ENCODE data around the gene PRELP.

Gene PRELP

DNA sequence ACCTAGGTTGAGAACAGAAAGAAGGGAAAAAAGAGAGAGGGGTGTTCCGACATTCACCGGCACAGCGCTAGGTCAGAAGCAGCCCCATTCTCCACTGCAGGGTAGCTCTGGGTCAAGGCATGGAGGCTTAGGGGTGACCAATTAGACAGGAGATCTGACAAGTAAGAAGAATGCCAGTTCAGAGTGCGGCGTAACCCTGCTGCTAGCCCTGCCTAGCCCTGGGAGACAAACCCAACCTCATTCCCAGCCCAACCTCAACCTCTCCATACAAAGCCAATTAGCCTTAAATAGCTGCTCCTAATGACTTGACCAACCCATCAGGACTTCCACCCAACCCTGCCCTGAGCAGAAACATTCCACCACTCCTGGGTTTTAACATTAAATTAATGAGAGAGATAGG lies 3.4 kb downstream of the PRELP start:
- DNase-seq = no peak

DNA sequence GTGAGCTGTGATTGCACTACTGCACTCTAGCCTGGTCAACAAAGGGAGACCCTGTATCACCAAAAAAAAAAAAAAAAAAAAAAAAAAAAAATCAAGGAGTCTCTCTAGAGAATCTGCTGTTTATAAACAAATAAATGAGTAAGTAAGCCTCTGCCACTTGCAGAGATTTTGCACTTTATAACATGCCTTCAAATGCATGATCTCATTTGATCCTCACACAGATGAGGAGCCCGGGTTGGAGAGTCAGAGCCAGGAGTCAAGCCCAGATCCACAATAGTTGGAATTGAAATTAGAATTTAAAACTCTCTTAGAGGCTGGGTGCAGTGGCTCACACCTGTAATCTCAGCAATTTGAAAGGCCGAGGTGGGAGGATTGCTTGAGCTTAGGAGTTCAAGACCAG lies 4.0 kb downstream of the PRELP start:
- no peak for DNase-seq

DNA sequence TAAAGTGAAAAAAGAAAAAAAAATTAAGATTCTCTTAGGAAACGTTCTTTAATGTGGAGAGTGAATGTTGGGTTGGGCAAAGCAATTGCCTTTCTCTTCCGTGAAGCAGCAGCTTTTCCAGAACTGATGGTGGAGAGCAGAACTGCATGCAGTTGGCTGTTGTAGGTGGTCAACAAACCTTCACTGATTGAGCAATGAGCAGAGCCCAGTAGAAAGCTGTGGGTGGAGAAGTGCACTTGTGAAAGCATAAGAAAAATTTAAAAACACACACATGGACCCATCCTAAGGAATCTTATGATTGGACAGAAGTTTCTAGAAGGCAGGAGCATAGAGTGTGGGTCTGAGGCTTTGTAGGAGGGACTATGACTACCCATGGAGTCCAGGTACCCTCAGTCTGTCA lies 4.5 kb downstream of the PRELP start:
- no peak for DNase-seq

DNA sequence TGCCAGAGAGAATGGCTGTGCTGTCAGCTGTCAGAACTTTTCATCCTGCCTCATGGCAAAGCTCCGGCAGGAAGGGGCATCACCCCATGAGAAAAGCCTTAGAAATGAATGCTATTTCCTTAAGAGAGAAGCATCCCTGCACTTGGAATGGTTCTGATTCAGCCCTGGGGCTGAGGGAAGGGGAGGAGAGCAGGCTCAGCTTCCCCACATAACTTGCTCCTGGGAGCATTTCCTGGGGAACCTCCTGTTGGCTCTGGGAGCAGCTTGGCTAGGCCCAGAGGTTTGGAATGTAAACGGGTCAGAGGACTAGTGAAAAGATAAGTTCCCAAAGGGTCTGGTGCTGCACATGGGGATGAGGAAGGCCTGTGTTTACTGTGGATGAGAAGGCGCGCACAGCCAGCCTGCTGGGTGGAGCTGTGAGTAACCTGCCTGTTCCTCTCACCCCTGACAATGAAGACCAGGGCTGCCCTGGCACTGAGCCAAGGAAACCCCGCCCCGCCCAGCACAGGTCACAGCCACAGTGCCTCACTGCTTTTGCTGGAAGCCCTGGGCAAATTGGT lies 5.0 kb downstream of the PRELP start:
- DNase-seq = no peak

DNA sequence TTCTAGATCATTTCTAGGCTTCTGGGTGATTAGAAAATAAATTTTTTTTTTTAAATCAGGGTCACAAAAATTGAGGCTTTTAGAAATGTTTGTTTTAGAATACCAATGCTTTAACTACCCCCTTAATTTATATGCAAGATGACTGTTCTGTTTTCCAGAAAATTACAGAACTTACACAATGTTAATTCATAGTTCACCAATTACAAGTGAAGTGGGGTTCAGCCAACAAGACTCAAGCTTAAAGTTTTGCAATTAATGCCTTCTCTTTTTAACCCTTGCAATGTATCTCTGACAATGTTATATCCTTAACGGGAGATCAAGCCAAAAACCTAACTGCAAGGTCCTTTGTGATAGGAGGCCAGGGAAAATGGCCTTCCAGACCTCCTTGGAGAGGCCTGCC lies 5.6 kb downstream of the PRELP start:
- DNase-seq = no peak

DNA sequence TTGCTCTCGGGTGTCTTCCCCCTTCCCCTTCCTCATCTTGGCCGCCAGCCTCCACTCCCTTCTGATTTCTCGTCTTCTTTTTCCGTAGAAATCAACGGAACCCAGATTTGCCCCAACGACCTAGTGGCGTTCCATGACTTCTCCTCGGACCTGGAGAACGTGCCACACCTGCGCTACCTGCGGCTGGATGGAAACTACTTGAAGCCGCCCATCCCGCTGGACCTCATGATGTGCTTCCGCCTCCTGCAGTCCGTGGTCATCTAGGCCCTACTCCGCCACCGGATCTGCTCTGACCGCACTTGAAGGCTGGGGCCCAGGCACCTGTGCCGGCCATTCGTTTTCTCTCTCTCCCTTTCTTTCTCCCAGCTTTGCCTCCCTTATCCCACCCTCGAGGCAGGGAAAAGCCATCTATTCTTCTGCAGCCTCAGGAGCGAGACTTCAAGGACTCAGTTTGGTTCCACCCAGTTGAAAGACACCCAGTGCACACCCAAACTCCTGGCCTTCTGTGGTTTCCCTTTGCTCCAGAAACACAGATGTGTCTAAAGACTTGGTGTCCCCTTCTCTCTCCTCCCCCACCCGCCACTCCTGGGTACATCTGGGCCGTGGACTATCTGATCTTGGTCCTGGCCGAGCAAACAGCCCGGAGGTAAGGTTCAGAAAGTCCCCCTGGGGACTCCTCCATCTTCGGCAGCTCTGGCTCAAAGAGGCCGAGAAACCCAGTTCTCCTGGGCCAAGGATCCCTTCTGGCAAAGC lies 11.2 kb downstream of the PRELP start:
- no peak for DNase-seq

DNA sequence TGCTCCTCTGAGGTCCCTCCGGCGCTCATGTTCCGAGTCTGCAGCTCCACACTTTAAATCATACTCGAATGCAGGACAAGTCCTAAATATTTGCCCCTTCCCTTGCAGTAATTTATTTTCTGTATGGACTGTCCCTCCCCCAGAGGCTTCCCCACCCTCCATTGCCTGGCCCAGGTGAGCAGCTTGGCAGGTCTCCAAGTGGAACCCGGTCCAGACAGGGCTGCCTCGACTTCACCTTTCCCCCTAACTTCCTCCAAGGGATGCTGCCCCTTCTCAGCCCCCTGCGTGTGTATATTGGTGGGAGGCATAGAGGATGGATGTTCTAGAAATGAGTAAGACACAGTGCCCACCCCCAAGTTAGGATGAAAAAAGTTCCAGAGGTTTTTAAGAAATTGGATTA lies 12.9 kb downstream of the PRELP start:
- no peak for DNase-seq

DNA sequence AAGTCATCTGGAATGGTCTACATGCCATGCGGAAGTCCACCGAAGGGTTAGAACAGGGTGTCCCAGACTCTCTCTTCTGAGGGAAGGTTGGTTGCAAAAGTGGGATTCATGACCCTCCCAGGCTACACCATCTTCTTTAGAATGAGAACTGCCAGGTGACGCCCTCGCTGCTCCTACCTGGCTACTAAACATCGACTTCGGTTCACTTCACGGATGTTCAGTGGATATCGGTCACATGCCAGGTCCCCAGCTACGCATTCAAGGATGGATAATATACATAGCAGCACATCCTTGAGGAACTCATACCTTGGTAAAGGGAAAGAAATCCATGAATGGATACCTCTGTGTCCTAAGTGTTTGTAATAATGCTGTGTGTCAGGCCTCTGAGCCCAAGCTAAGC lies 15.0 kb downstream of the PRELP start:
- DNase-seq = no peak

DNA sequence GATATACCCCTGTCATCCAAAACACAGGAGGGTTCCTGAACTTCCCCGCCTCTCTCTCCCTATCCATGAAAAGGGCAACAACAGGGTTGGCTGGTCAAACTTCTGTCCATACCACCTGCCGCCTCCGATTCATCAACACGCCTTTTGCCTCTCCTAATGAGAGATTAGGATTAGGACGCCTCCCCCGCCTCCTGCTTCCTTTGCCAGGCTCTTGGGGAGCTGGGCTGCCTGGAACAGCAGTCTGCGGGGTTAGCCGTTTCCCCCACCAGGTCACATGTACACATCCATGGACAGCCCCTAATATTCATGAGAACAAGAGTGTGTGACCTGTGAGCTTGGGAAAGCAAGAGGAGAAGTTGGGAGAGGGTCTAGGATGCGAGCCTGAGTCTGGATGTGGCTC lies 16.1 kb downstream of the PRELP start:
- no peak for DNase-seq

DNA sequence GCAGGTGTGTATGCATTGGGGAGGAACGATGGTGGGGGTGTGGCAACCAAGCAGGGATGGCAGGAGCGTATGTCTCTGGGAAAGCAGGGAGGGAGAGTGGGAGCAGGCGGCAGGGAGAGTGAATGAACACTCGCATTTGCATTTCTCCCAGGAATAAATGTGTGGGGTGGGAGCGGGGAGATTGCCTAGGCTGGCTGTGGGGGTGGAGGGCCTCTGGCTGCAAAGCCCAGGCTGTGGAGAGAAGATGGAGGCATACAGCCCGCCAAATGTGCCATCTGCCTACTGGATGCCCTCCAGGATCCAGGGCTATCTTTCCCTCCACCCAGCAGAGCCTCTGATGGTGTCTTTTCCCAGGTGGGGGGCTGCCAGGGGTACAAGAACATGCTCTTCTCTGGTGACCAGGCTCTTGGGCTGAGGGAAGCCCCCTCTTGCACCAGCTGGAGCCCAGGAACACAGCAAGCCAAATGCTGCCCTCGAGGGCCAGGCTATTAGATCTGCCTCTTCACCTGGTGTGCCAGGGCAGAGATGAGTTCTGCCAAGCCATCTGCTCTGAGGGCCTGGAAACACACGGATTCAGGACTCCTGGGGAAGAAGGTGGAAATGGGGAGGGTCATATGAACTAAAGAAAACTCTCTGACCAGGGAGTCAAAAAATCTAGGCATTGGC lies 16.6 kb downstream of the PRELP start:
- no peak for DNase-seq

DNA sequence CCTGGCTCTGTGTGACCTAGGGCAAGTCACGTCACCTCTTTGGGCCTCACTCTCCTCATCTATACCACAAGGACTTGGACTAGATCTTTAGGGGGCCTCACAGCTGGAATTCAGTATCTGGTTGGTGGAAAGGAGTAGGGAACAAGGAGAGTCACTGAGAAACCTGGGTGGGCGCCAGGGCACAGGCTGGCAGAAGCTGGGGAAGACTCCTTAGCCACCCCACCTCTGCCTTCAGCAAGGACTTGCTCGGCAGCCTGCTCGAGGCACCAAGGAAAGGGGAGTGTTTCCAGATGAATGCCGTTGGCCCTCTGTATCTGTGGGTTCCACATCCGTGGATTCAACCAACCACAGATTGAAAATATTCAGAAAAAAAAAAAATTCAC lies 17.1 kb downstream of the PRELP start:
- DNase-seq = no peak

DNA sequence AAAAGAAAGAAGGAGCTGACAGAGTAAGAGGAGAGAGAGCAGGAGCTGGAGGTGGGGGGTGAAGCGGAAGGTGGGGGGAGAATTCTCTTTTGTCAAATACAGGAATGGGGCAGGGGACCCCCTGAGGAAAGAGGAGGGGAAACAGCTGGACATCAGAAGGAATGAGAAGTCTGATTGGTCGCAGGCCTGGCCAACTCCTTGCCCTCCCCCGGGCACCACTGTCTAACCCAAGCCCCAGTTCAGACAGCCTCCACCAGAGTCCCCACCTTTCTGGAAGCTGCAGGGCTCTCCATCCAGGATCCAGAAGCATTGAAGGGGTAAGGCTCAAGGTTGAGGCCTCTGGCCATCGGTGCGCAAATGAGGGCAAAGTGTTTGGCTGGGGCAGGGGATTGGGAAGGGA lies 18.3 kb downstream of the PRELP start, which contains the start of gene OPTC:
OPTC (plus strand) TSS at position 253 of the 400 bp plus-strand sequence. CDS start 1,853 bp downstream, outside the sequence.
- DNase-seq = no peak

DNA sequence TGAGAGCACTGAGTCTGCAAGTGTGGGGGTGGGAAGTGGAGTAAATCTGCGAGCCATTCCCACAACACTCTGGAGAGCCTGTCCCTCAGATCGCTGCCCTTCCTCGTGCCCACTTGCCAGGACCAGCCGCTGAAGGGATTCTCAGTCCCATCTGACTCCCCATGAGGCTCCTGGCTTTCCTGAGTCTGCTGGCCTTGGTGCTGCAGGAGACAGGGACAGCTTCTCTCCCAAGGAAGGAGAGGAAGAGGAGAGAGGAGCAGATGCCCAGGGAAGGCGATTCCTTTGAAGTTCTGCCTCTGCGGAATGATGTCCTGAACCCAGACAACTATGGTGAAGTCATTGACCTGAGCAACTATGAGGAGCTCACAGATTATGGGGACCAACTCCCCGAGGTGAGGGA lies 20.2 kb downstream of the PRELP start:
- DNase-seq = no peak

DNA sequence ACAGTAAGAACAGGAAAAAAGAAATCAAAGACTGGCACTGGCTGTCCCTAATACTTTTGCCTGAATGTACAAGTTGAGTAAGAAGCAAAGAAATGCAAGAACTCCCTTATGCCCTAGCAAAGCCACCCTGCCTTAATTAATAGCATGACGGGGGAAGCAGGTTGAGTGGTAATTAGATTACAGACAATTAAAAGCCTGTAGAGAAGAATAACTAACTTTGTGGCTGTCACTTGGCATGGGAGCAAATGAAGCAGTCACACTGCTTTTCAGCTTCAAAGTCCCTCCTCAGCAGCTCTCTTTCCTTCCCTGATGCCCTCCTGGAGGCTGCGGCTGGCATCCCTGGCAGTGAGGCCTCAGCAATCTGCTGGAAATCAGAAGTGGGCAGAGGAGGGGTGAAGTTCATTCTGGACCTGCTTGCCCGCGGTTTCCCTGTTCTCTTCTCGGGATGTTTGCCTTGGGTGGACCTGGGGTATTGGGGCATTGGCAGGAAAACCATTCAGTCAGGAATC lies 21.7 kb downstream of the PRELP start:
- DNase-seq = no peak

DNA sequence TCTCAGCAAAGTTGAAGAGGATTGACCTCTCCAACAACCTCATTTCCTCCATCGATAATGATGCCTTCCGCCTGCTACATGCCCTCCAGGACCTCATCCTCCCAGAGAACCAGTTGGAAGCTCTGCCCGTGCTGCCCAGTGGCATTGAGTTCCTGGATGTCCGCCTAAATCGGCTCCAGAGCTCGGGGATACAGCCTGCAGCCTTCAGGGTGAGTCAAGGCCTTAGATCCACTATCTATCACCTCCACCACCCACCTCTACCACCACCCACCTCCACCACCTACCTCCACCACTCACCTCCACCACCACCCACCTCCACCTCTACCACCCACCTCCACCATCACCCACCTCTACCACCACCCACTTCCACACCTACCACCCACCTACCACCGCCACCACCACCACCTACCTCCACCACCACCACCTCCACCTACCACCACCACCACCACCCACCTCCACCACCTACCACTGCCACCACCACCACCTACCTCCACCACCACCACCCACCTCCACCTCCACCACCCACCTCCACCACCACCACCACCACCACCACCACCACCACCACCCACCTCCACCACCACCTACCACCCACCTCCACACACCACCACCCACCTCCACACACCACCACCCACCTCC lies 24.2 kb downstream of the PRELP start:
- DNase-seq = no peak

DNA sequence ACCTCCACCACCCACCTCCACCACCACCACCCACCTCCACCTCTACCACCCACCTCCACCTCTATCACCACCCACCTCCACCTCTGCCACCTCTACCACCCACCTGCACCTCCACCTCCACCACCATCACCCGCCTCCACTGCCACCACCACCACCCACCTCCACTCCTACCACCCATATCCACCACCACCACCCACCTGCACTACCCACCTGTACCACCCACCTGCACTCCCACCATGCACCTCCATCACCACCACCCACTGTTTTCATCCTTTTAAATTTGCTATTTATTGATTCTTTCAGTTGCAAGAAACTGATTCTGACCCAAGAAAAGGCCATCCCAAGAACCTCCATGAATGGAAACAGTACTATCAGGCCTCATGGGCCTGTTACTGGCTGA lies 24.7 kb downstream of the PRELP start:
- DNase-seq = no peak

DNA sequence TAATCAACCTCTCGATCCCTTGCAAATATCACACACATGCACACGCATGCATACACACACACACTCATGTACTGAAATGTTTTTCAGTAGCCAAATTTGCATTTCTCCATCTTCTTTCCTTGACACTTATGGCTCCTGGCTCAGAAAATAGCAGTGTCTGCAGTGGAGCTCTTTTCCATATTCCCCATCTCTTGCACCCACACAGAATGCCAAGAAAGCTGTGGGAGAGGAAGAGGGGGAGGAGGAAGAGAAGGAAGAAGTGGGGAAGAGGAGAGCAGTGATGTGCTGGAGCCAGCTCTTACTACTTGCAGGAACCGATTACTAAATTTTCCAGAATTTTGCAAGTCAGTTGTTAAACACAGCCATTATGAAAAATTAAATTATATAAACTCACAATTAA lies 28.2 kb downstream of the PRELP start:
- no peak for DNase-seq

DNA sequence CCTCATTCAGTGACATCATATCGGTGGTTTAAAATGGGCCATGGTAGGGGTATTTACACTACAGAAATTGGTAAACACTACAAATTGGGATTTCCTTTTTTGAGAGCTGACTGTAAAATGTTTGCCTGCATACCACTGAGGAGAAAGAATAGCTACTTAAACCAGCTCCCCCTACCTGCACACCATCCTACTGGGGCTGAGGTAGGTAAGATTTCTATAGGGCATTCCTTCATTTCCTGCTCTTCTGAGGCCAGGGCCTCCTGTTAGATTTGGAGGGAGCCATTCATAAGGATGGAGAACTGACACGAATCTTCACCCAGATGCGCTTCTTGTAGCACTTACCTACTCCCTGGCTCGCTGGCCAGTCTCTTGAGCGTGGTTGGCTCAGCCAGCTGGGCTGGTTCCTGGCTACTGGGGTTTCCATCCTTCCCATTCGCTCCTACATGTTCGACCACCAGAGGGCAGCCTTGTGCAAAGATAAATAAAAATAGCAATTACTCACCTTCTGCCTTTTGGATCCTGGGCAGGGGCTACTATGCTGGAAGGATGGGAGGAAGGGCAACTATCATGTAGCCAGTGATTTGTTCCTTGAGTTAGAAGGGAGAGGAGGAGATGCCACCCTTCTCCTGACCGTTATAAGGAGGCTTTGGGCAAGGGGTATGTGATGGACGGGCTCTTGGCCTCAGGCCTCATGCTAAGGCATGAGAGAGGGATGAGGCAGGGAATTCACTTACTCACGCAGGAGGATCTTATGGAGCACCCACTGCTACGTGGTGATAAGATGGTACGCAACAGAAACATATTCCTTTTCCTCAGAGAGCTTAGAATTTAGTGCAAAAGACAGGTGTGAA lies 29.0 kb downstream of the PRELP start:
- DNase-seq = no peak

DNA sequence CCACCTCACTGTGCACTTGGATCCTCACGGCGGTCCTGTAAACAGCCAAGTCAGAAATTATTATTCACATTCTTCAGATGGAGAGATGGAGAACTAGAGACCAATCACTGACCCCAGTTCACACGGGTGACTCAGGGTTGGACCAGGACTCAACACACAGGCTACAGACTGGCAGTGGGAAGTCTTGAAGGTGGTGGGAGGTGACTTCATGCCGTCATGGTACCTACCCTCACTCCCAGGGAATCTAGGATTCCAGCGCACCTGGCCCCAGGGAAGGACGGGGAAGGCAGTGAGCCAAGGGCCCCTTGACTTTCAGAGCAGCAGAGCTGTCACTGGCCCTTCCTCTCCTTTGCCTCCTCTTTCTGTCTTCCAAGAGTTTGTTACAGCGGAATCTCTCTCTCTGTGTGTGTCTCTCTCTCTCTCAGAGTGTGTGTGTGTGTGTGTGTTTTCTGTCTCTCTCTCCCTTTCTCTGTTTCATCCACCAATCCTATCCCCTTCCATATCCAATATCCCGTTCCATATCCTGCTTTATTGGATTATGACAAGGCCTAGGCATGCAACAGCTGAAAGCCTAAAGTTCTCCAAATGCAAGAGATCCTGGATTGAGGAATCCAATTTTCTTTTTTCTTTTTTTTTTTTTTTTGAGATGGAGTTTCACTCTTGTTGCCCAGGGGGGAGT lies 30.1 kb downstream of the PRELP start:
- DNase-seq = no peak

DNA sequence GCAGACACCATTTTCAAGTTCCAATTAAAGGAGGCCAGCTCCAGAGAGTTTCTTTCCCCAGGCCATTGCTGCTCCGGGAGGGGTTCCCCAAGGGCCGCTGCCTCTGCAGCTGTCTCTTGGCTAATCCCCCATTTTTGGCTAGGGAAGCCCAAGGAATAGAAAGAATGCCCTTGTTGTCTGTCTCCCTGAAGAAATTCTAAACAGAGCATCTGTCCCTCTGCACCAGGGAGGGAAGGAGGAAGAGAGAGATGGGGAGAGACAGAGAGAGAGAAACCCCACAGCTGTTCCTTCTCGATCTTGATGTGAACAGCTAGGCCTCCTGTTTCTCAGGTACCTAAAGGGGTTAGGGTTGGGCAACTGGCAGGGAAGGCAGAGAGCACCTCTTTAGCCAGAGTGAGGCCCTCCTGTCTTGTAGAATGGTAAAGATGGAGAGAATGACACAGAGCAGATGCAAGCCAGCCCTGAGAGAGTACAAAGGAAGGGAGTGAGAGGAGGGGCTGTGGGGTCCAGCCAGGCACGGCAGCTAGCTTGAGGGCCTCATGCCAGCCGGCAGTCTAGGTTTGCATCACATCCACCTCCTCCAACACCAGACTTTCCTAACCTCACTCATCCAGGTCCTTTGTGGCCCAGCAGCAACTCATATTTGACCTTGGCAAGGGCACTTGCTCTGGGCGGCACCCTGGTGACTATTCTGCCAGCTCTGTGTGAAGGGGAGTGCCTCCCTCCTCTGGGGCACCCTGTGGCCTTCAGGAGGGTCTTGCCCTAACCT lies 31.4 kb downstream of the PRELP start:
- no peak for DNase-seq

DNA sequence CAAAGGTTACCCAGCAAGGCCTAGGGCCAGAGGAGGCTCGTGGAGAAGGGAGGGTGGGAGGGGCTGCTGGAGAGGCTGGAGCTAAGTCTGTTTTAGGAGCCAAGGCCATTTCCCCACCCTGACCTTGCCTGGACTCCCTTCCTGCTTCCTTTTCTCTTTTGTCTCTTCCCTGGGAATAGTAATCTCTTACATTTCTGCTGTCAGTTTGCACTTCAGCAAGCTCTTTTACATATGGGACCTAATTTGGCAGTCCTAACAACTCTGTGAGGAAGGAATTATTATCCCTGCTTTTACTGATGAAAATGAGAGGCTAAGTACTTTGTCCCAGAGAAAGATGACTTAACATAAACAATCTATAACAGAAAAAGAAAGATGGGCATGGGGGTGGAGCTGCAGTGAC lies 32.2 kb downstream of the PRELP start:
- DNase-seq = no peak
